T-cell (primary cell): Measurements from ENCODE around the gene RNPEP. TPM values are rescaled to one million over a fixed set of nuclear protein-coding genes. Genes with fewer than 3 reads are reported as not detected.

ENCODE experiments used
- ATAC-seq, 4 experiments: fragments of 200-7000 bp in 3 of 4; fragments of 150-1000 bp in 1 of 4; cut with Tn5 transposase; replicated peaks in 1 of 4; 1 replicate in 3 of 4; 2 replicates in 1 of 4; pipeline ENCODE4 v1.10.0; 2021; ENCODE audit warnings: moderate library complexity in 3 of 4, mild to moderate bottlenecking in 2 of 4, moderate number of reproducible peaks in 1 of 4
- CTCF ChIA-PET, 2 donors: fragments of 300-600 bp; sonication (Branson Sonifier 250); formaldehyde crosslinking; loops; one replicate each; lab custom pipeline; 2022; ENCODE audit warnings: antibody characterized with exemption in 2 of 2; lab: Charles Lee
- POLR2A ChIA-PET, 2 donors: fragments of 300-600 bp; sonication (Branson Sonifier 250); formaldehyde crosslinking; loops; one replicate each; lab custom pipeline; 2022; ENCODE audit warnings: antibody characterized with exemption in 2 of 2; lab: Charles Lee
- DNase-seq, 35 experiments: peaks; one replicate each; pipeline versions ENCODE4 v3.0.0 to v3.0.0-alpha.2; 2013 to 2023
- H3K27ac ChIP-seq: one replicate; pipeline ENCODE4 v1.5.1; 2013; ENCODE audit warnings: low read length
- H3K27me3 ChIP-seq, 2 experiments: replicated peaks in 1 of 2; 1 replicate in 1 of 2; 2 replicates in 1 of 2; pipeline versions ENCODE4 v1.6.1 to v1.7.0; 2013; ENCODE audit warnings: low read length in 1 of 2, mixed read lengths in 1 of 2; ENCODE audit not compliant: control insufficient read depth in 2 of 2, insufficient read depth in 2 of 2; ENCODE audit errors: extremely low read depth in 1 of 2
- H3K36me3 ChIP-seq, 2 donors: 1 replicate in 1 of 2; 2 replicates in 1 of 2; pipeline versions ENCODE4 v1.6.1 to v1.7.0; 2013; ENCODE audit warnings: low read length in 1 of 2; ENCODE audit not compliant: control insufficient read depth in 2 of 2, insufficient read depth in 1 of 2; ENCODE audit errors: extremely low read depth in 1 of 2
- H3K4me1 ChIP-seq, 2 experiments: 1 replicate in 1 of 2; 2 replicates in 1 of 2; pipeline versions ENCODE4 v1.6.1 to v1.7.0; 2013; ENCODE audit warnings: low read length in 2 of 2, mixed read lengths in 1 of 2; ENCODE audit not compliant: insufficient read depth in 2 of 2, control insufficient read depth in 1 of 2; ENCODE audit errors: extremely low read depth in 1 of 2
- H3K4me3 ChIP-seq, 2 donors: 1 replicate in 1 of 2; 2 replicates in 1 of 2; pipeline versions ENCODE4 v1.5.1 to v1.7.0; 2013; ENCODE audit warnings: mild to moderate bottlenecking in 2 of 2, low read length in 1 of 2, moderate library complexity in 1 of 2; ENCODE audit not compliant: control insufficient read depth in 1 of 2; ENCODE audit errors: extremely low read depth in 1 of 2
- H3K9me3 ChIP-seq: 2 replicates; pipeline ENCODE4 v1.7.0; 2013
- H3K27ac Mint-ChIP-seq, 2 donors: one replicate each; pipeline ENCODE4 v1.8.0; 2020 to 2021; ENCODE audit warnings: mild to moderate bottlenecking in 2 of 2, mixed read lengths in 2 of 2
- H3K27me3 Mint-ChIP-seq, 2 donors: one replicate each; pipeline ENCODE4 v1.8.0; 2021 to 2022; ENCODE audit warnings: mixed read lengths in 2 of 2
- H3K36me3 Mint-ChIP-seq: one replicate; pipeline ENCODE4 v1.8.0; 2021; ENCODE audit warnings: mixed read lengths
- H3K4me1 Mint-ChIP-seq, 3 donors: one replicate each; pipeline ENCODE4 v1.8.0; 2020 to 2022; ENCODE audit warnings: mixed read lengths in 3 of 3, mild to moderate bottlenecking in 1 of 3
- H3K4me3 Mint-ChIP-seq, 3 donors: one replicate each; pipeline ENCODE4 v1.8.0; 2020 to 2022; ENCODE audit warnings: mild to moderate bottlenecking in 3 of 3, mixed read lengths in 3 of 3, moderate library complexity in 3 of 3
- H3K9me3 Mint-ChIP-seq, 3 donors: one replicate each; pipeline ENCODE4 v1.8.0; 2020 to 2022; ENCODE audit warnings: mixed read lengths in 3 of 3
- WGBS: methylation state at CpG from one replicate; pipeline ENCODE4 v1.1.5; 2013; ENCODE audit warnings: missing lambda C conversion rate; ENCODE audit not compliant: insufficient coverage; 5-methylcytosine and 5-hydroxymethylcytosine counted together
- total RNA-seq, 35 experiments: library from RNA in 6 of 35; stranded (reverse) in 6 of 35; fragments of 120-200 nt in 1 of 35; gene quantifications; one replicate each; pipeline versions ENCODE4 v1.2.1 to v1.2.4 and lab custom pipeline; 2013 to 2026

RNPEP gene
- total RNA-seq, 5 donors from 2014 or later (not counting 1 experiment from before 2014, with no cell fraction given), result 20.1 to 30.4 (median 23.9) TPM

GRCh38 chr1:202034149-202034682 lies 51.8 kb downstream of the RNPEP start:
- H3K4me3 Mint-ChIP-seq, result no peak overlapping the region
- POLR2A ChIA-PET, result no interaction called here
- no peaks in the 10 kb centered on the region for H3K9me3 Mint-ChIP-seq
- WGBS, result 57% methylated on average over 3 of the region's 7 CpGs
- Histone ChIP-seq H3K4me1 (no peaks in the 10 kb centered on the region), H3K27me3 (peaks cover 0 to 3% of the 10 kb centered on the region in 2 experiments), H3K36me3 (no peaks in the 10 kb centered on the region), H3K4me3 (no peak overlapping the region), H3K9me3 (no peaks in the 10 kb centered on the region), H3K27ac (no peak overlapping the region)
- CTCF ChIA-PET, result no interaction called here
- DNase-seq (no peak), ATAC-seq (no peak)
- no peak overlapping the region for H3K27ac Mint-ChIP-seq
- no peaks in the 10 kb centered on the region for H3K36me3 Mint-ChIP-seq
- H3K27me3 Mint-ChIP-seq, result peaks cover 2 to 4% of the 10 kb centered on the region in 2 donors
- no peaks in the 10 kb centered on the region for H3K4me1 Mint-ChIP-seq

GRCh38 chr1:202034683-202035462 lies 52.4 kb downstream of the RNPEP start:
- CTCF ChIA-PET, result interaction anchor here in 1 of 2 donors (0.5 kb wide), 1 partner anchor 119 kb away, joined by 3 read pairs; no protein-coding TSS in a partner anchor

GRCh38 chr1:202036595-202037387 lies 54.3 kb downstream of the RNPEP start:
- DNase-seq (no peak), ATAC-seq (no peak)
- CTCF ChIA-PET, result no interaction called here
- Mint-ChIP-seq H3K4me3 (no peak overlapping the region), H3K36me3 (no peaks in the 10 kb centered on the region), H3K27me3 (peaks cover 2 to 4% of the 10 kb centered on the region in 2 donors), H3K9me3 (no peaks in the 10 kb centered on the region), H3K27ac (no peak overlapping the region), H3K4me1 (no peaks in the 10 kb centered on the region)
- no peaks in the 10 kb centered on the region for H3K4me1 ChIP-seq
- peaks cover 0 to 3% of the 10 kb centered on the region in 2 experiments for H3K27me3 ChIP-seq
- WGBS, result 80% methylated on average over 4 of the region's 9 CpGs
- no peaks in the 10 kb centered on the region for H3K9me3 ChIP-seq
- H3K27ac ChIP-seq, result no peak overlapping the region
- POLR2A ChIA-PET, result interaction anchor here in 1 of 2 donors (0.6 kb wide), 2 partner anchors 11 to 27 kb away, joined by 3 read pairs; no protein-coding TSS in a partner anchor
- H3K4me3 ChIP-seq, result no peak overlapping the region
- H3K36me3 ChIP-seq, result no peaks in the 10 kb centered on the region

More at GRCh38 chr1:202034683-202035462, 52.4 kb downstream of the RNPEP start:
- Histone ChIP-seq H3K36me3 (no peaks in the 10 kb centered on the region), H3K4me1 (no peaks in the 10 kb centered on the region), H3K27ac (no peak overlapping the region), H3K27me3 (peaks cover 0 to 3% of the 10 kb centered on the region in 2 experiments), H3K4me3 (no peak overlapping the region), H3K9me3 (no peaks in the 10 kb centered on the region)
- Mint-ChIP-seq H3K36me3 (no peaks in the 10 kb centered on the region), H3K27ac (no peak overlapping the region), H3K4me1 (no peaks in the 10 kb centered on the region), H3K4me3 (no peak overlapping the region), H3K27me3 (peaks cover 2 to 4% of the 10 kb centered on the region in 2 donors), H3K9me3 (no peaks in the 10 kb centered on the region)
- POLR2A ChIA-PET, result no interaction called here
- DNase-seq, result no peak
- WGBS, result 73% methylated on average over 3 of the region's 20 CpGs
- ATAC-seq, result no peak

GRCh38 chr1:202037706-202038296 lies 55.4 kb downstream of the RNPEP start:
- H3K4me1 Mint-ChIP-seq, result no peaks in the 10 kb centered on the region
- H3K27me3 Mint-ChIP-seq, result peaks cover 3 to 4% of the 10 kb centered on the region in 2 donors

GRCh38 chr1:202038688-202039346 lies 56.4 kb downstream of the RNPEP start:
- POLR2A ChIA-PET, result no interaction called here
- no peak overlapping the region for H3K27ac Mint-ChIP-seq

More at GRCh38 chr1:202037706-202038296, 55.4 kb downstream of the RNPEP start:
- ChIA-PET CTCF (no interaction called here), POLR2A (no interaction called here)
- Mint-ChIP-seq H3K27ac (no peak overlapping the region), H3K4me3 (no peak overlapping the region), H3K36me3 (no peaks in the 10 kb centered on the region), H3K9me3 (no peaks in the 10 kb centered on the region)
- DNase-seq (no peak), ATAC-seq (no peak)
- no peaks in the 10 kb centered on the region for H3K9me3 ChIP-seq
- H3K36me3 ChIP-seq, result no peaks in the 10 kb centered on the region
- no peak overlapping the region for H3K27ac ChIP-seq
- peaks cover 0 to 8% of the 10 kb centered on the region in 2 experiments for H3K27me3 ChIP-seq
- H3K4me3 ChIP-seq, result no peak overlapping the region
- H3K4me1 ChIP-seq, result no peaks in the 10 kb centered on the region
- 87% methylated on average over 3 of the region's 4 CpGs for WGBS

More at GRCh38 chr1:202038688-202039346, 56.4 kb downstream of the RNPEP start:
- Histone ChIP-seq H3K4me3 (no peak overlapping the region), H3K4me1 (no peaks in the 10 kb centered on the region), H3K36me3 (no peaks in the 10 kb centered on the region), H3K27ac (no peak overlapping the region), H3K27me3 (peaks cover 0 to 8% of the 10 kb centered on the region in 2 experiments), H3K9me3 (no peaks in the 10 kb centered on the region)
- Mint-ChIP-seq H3K27me3 (peaks cover 1 to 3% of the 10 kb centered on the region in 2 donors), H3K9me3 (no peaks in the 10 kb centered on the region), H3K4me3 (no peak overlapping the region), H3K36me3 (no peaks in the 10 kb centered on the region), H3K4me1 (no peaks in the 10 kb centered on the region)
- CTCF ChIA-PET, result no interaction called here
- DNase-seq (no peak), ATAC-seq (no peak)
- WGBS, result 44% methylated on average over 1 of the region's 2 CpGs
